K562 (cell line): ENCODE measurements around the gene GUK1. TPM values are rescaled to one million over a fixed set of nuclear protein-coding genes. Genes with fewer than 3 reads are reported as not detected.

Experiments
- ATF3 ChIP-seq, 2 experiments: fragments of 450-650 bp in 1 of 2; sonication (generic) in 1 of 2; formaldehyde crosslinking in 1 of 2; IDR thresholded peaks in 1 of 2; conservative IDR thresholded peaks in 1 of 2; 2 replicates each; pipeline versions ENCODE4 v1.6.1 to v1.8.1; 2016 to 2023; ENCODE audit warnings: mild to moderate bottlenecking in 2 of 2, moderate library complexity in 2 of 2, inconsistent platforms in 1 of 2, missing genetic modification reagents in 1 of 2
- ETV1 ChIP-seq: fragments of 450-650 bp; conservative IDR thresholded peaks from 2 replicates; pipeline ENCODE4 v1.6.1; 2016; ENCODE audit warnings: missing genetic modification characterization, control low read depth, low read depth, missing compliant biosample characterization
- GTF2E2 ChIP-seq: fragments of 200-800 bp; sonication (Bioruptor generic); IDR thresholded peaks from 2 replicates; pipeline ENCODE4 v1.6.1; 2016; ENCODE audit warnings: missing genetic modification characterization, missing compliant biosample characterization
- HMG20A ChIP-seq: fragments of 450-650 bp; formaldehyde crosslinking; conservative IDR thresholded peaks from 2 replicates; pipeline ENCODE4 v1.4.0; 2020; ENCODE audit warnings: mild to moderate bottlenecking, mixed read lengths
- KHSRP ChIP-seq: fragments of 450-650 bp; IDR thresholded peaks from 2 replicates; pipeline ENCODE4 v1.6.1; 2017
- KLF1 ChIP-seq: fragments of 450-650 bp; IDR thresholded peaks from 2 replicates; pipeline ENCODE4 v1.6.1; 2016; ENCODE audit warnings: missing genetic modification characterization, missing compliant biosample characterization
- KLF6 ChIP-seq: fragments of 250-450 bp; sonication (Bioruptor Pico); IDR thresholded peaks from 2 replicates; pipeline ENCODE4 v1.4.0; 2020; ENCODE audit warnings: mild to moderate bottlenecking, moderate library complexity, borderline replicate concordance
- MYNN ChIP-seq, 2 experiments: sonication (generic); formaldehyde crosslinking in 1 of 2; IDR thresholded peaks; 2 replicates each; pipeline versions ENCODE4 v1.5.0 to v1.6.1; 2016 to 2020; ENCODE audit warnings: antibody characterized with exemption in 1 of 2, missing genetic modification reagents in 1 of 2
- PHF20 ChIP-seq: fragments of 450-650 bp; IDR thresholded peaks from 2 replicates; pipeline ENCODE4 v1.6.1; 2018; ENCODE audit not compliant: partially characterized antibody
- TAL1 ChIP-seq: fragments of 450-650 bp; IDR thresholded peaks from 2 replicates; pipeline ENCODE4 v1.6.1; 2016; ENCODE audit warnings: mild to moderate bottlenecking
- XRCC3 ChIP-seq: fragments of 450-650 bp; IDR thresholded peaks from 2 replicates; pipeline ENCODE4 v1.6.1; 2017; ENCODE audit warnings: mild to moderate bottlenecking, moderate library complexity
- ZC3H11A ChIP-seq: IDR thresholded peaks from 2 replicates; pipeline ENCODE4 v1.6.1; 2012; ENCODE audit warnings: low read depth, low read length, improper control_type of control experiment
- ZNF232 ChIP-seq: sonication (generic); formaldehyde crosslinking; IDR thresholded peaks from 2 replicates; pipeline ENCODE4 v1.8.0; 2022; ENCODE audit warnings: mild to moderate bottlenecking, missing genetic modification reagents
- polyA plus RNA-seq, 8 experiments: library from polyadenylated mRNA; depleted of rRNA in 4 of 8; stranded (reverse) in 5 of 8; unstranded in 3 of 8; fragments of >200 nt; fragmentation: Nextera tagmentation in 2 of 8; fragmentation: Illumina TruSeq in 1 of 8; extraction: Ambion mirVana in 2 of 8; extraction: Trizol in 1 of 8; gene quantifications; 2 replicates each; pipeline versions ENCODE4 v1.2.1 to v1.2.3, GENCODE V29; 2011 to 2014; ENCODE audit warnings: inconsistent platforms in 1 of 8, missing spikeins in 1 of 8
- total RNA-seq, 7 experiments: library from RNA; depleted of rRNA in 6 of 7; stranded (reverse); fragments of >200 nt in 6 of 7; fragmentation: Illumina TruSeq in 2 of 7; extraction: Trizol in 2 of 7; gene quantifications; 2 replicates each; pipeline versions ENCODE4 v1.2.1 to v1.2.3, GENCODE V29; 2011 to 2021; ENCODE audit warnings: low replicate concordance in 1 of 7
- TF ChIP-seq, protein P1 (sequence below): fragments of 250-450 bp; sonication (Bioruptor Pico); IDR thresholded peaks from 2 replicates; pipeline ENCODE4 v1.8.0; 2022; ENCODE audit warnings: inconsistent platforms, mild to moderate bottlenecking, moderate library complexity, borderline replicate concordance
- TF ChIP-seq, protein P2 (sequence below): fragments of 250-450 bp; sonication (Bioruptor Pico); IDR thresholded peaks from 2 replicates; pipeline ENCODE4 v1.5.0; 2021; ENCODE audit warnings: mild to moderate bottlenecking, moderate library complexity
- TF ChIP-seq, protein P3 (sequence below): fragments of 200-800 bp; sonication (Bioruptor generic); IDR thresholded peaks from 2 replicates; pipeline ENCODE4 v1.6.1; 2016; ENCODE audit warnings: missing genetic modification characterization, missing compliant biosample characterization

The GUK1 gene
- total and polyA plus RNA-seq, 9 of the 15 experiments (the other 6 are each of a cell fraction or from before 2014, with no cell fraction given) = 7.0 to 331 (median 132) TPM

GRCh38 chr1:228102791-228103620 lies 37.1 kb upstream of the GUK1 start, which contains the start of gene C1orf35 (continued):
- TF ChIP-seq ATF3 (IDR thresholded peaks at IDR 0.05) (peak; percentile 92), ATF3 (CRISPR knock-in tag; conservative IDR thresholded peaks at IDR 0.05) (peak; percentile 61; the same call in 1 of the 2 replicates), PHF20 (peak; percentile 96), GTF2E2 (peak; percentile 86), KHSRP (peak; percentile 96), HMG20A (CRISPR knock-in tag) (no peak), KLF1 (tag) (peak; percentile 38; the same call in 1 of the 2 replicates), MYNN (IDR thresholded peaks at IDR 0.05) (no peak), MYNN (CRISPR knock-in tag; IDR thresholded peaks at IDR 0.05) (no peak), ZNF232 (CRISPR knock-in tag) (peak; percentile 41; the same call in 1 of the 2 replicates), XRCC3 (no peak), KLF6 (CRISPR knock-in tag) (no peak), ETV1 (no peak), ZC3H11A (no peak), TAL1 (no peak)
- TF ChIP-seq, protein P1, sequence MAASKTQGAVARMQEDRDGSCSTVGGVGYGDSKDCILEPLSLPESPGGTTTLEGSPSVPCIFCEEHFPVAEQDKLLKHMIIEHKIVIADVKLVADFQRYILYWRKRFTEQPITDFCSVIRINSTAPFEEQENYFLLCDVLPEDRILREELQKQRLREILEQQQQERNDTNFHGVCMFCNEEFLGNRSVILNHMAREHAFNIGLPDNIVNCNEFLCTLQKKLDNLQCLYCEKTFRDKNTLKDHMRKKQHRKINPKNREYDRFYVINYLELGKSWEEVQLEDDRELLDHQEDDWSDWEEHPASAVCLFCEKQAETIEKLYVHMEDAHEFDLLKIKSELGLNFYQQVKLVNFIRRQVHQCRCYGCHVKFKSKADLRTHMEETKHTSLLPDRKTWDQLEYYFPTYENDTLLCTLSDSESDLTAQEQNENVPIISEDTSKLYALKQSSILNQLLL = no peak
- TF ChIP-seq, protein P2, sequence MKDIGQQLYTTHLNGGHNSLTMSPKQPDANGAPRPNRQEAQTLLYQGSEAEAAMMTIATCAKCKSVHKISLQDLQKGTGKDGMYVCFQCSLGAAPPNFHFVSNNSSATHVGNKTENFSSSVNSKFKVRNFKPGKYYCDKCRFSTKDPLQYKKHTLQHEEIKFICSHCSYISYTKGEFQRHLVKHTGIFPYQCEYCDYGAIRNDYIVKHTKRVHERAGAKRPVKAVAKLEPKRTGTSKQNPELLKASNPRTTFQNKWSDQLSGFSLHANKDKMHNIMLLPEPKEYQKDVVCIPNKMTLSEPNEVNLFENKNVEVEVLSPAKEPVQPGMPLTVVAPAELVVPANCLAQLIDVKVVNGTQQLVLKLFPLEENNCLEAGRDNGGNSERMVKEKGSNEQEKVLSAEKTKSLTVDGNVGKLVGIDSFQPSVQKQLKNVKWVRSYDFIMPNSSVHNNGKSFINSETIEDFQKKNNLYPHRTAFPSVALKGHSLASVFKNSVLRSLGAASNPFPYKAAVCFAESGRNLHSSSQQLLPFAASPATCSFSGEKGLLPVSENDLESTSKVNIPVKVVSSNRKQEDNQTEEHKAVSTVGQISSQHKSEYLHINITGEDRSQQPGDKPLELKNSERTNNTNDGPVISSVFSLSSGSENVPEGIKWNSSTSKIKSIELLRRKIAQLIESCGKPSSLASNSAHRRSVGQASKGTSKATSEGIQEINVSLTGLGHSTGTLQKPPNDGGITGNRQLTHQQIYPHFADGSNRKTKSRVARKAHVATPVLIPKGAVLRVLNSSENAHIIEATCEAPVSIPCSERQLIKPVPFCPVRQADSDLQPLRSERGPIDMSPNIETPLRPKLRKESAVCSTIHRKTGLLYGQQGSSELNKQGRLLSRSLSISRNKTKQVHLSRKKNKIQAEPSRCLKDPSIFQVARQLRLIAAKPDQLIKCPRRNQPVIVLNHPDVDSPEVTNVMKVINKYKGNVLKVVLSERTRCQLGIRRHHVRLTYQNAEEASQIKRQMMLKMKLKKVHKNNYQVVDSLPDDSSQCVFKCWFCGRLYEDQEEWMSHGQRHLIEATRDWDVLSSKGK (CRISPR knock-in tag) = no peak
- TF ChIP-seq, protein P3, sequence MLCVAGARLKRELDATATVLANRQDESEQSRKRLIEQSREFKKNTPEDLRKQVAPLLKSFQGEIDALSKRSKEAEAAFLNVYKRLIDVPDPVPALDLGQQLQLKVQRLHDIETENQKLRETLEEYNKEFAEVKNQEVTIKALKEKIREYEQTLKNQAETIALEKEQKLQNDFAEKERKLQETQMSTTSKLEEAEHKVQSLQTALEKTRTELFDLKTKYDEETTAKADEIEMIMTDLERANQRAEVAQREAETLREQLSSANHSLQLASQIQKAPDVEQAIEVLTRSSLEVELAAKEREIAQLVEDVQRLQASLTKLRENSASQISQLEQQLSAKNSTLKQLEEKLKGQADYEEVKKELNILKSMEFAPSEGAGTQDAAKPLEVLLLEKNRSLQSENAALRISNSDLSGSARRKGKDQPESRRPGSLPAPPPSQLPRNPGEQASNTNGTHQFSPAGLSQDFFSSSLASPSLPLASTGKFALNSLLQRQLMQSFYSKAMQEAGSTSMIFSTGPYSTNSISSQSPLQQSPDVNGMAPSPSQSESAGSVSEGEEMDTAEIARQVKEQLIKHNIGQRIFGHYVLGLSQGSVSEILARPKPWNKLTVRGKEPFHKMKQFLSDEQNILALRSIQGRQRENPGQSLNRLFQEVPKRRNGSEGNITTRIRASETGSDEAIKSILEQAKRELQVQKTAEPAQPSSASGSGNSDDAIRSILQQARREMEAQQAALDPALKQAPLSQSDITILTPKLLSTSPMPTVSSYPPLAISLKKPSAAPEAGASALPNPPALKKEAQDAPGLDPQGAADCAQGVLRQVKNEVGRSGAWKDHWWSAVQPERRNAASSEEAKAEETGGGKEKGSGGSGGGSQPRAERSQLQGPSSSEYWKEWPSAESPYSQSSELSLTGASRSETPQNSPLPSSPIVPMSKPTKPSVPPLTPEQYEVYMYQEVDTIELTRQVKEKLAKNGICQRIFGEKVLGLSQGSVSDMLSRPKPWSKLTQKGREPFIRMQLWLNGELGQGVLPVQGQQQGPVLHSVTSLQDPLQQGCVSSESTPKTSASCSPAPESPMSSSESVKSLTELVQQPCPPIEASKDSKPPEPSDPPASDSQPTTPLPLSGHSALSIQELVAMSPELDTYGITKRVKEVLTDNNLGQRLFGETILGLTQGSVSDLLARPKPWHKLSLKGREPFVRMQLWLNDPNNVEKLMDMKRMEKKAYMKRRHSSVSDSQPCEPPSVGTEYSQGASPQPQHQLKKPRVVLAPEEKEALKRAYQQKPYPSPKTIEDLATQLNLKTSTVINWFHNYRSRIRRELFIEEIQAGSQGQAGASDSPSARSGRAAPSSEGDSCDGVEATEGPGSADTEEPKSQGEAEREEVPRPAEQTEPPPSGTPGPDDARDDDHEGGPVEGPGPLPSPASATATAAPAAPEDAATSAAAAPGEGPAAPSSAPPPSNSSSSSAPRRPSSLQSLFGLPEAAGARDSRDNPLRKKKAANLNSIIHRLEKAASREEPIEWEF (CRISPR knock-in tag) = no peak
